Colonic mucosa (tissue), 4 donors: ENCODE data around the gene CORO1C. TPM values are rescaled to one million over a fixed set of nuclear protein-coding genes. Genes with fewer than 3 reads are reported as not detected.

Source experiments
- DNase-seq: peaks from one replicate; pipeline ENCODE4 v3.0.0-alpha.2; 2020
- H3K27ac ChIP-seq: fragments of 200-600 bp; one replicate; pipeline ENCODE4 v1.8.0; 2021
- H3K27me3 ChIP-seq: fragments of 200-600 bp; one replicate; pipeline ENCODE4 v1.8.0; 2021
- H3K36me3 ChIP-seq: fragments of 200-600 bp; one replicate; pipeline ENCODE4 v1.8.0; 2021
- H3K4me1 ChIP-seq: fragments of 200-600 bp; one replicate; pipeline ENCODE4 v1.8.0; 2021; ENCODE audit warnings: mild to moderate bottlenecking
- H3K4me3 ChIP-seq: fragments of 200-600 bp; one replicate; pipeline ENCODE4 v1.8.0; 2021
- H3K9ac ChIP-seq, 2 donors: one replicate each; pipeline ENCODE4 v1.7.0; 2013; ENCODE audit warnings: control low read depth in 2 of 2, low read depth in 2 of 2, low read length in 2 of 2
- H3K9me3 ChIP-seq: fragments of 200-600 bp; one replicate; pipeline ENCODE4 v1.8.0; 2021
- intact Hi-C: fragments of 100-400 bp; cut with DNase I; formaldehyde crosslinking; loops from one replicate; pipeline ENCODE4 v1.14.1; 2022
- total RNA-seq, 2 donors: library from RNA; stranded (reverse); fragmentation: NEBNext Ultra II Directional in 1 of 2; extraction: Animal tissue kit (Norgen Biotek cat#: 25700) in 1 of 2; gene quantifications; one replicate each; pipeline ENCODE4 v1.2.1, GENCODE V29; 2021
- TF ChIP-seq, protein P1 (sequence below): fragments of 200-600 bp; IDR thresholded peaks from one replicate; pipeline ENCODE4 v1.8.0; 2022; ENCODE audit warnings: antibody characterized with exemption, mild to moderate bottlenecking
- donor health status: healthy.
- donor health status: DM: no; HTN: no; CAD: no.
- donor health status: DM: no; HTN: no; CAD: no.

Gene CORO1C
- total RNA-seq, 2 donors from 2014 or later: 112 to 166 TPM

DNA sequence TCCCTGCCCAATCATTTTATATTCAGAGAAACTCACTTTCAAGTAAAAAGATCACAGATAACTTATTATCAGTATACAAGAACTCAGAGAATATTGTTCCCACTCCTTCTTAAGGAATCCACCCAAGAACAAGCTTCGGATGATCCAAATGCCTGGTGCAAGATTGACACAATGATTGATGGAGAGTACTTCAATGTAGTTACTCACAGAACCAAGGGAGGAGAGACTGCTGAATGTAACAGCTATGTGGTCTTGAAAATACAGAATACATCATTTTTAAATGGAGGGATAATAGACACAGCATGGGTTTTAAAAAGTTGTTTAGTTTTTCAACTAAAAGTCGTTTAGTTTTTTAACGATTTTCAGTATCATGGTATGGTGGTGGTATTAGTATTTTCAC is 59.3 kb downstream of the CORO1C start:
- Histone ChIP-seq H3K9me3 (no peaks in the 10 kb centered on the region), H3K4me1 (no peaks in the 10 kb centered on the region), H3K9ac (no peak overlapping the region), H3K27me3 (no peaks in the 10 kb centered on the region), H3K4me3 (no peak overlapping the region), H3K27ac (no peak overlapping the region), H3K36me3 (no peaks in the 10 kb centered on the region)
- intact Hi-C loops: loop anchor here (10.0 kb wide), 1 partner anchor 53 kb away; no protein-coding TSS in a partner anchor
- DNase-seq: no peak
- TF ChIP-seq, protein P1, sequence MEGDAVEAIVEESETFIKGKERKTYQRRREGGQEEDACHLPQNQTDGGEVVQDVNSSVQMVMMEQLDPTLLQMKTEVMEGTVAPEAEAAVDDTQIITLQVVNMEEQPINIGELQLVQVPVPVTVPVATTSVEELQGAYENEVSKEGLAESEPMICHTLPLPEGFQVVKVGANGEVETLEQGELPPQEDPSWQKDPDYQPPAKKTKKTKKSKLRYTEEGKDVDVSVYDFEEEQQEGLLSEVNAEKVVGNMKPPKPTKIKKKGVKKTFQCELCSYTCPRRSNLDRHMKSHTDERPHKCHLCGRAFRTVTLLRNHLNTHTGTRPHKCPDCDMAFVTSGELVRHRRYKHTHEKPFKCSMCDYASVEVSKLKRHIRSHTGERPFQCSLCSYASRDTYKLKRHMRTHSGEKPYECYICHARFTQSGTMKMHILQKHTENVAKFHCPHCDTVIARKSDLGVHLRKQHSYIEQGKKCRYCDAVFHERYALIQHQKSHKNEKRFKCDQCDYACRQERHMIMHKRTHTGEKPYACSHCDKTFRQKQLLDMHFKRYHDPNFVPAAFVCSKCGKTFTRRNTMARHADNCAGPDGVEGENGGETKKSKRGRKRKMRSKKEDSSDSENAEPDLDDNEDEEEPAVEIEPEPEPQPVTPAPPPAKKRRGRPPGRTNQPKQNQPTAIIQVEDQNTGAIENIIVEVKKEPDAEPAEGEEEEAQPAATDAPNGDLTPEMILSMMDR: no peak

DNA sequence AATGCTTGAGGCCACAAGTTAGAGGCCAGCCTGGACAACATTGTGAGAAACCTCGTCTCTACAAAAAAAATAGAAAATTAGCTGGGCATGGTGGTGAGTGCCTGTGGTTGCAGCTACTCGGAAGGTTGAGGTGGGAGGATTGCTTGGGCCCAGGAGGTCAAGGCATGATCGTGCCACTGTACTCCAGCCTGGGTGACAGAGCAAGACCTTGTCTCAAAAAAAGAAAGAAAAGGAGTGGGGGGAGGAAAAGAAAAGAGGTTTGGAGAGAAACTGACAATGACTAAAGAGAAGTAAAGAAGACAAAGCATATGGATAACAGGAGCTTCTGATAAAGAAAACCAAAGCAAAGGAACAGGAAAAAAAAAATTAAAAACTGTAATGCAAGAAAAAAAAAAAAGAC is 60.2 kb downstream of the CORO1C start:
- Histone ChIP-seq H3K27me3 (no peaks in the 10 kb centered on the region), H3K9ac (no peak overlapping the region), H3K9me3 (no peaks in the 10 kb centered on the region), H3K4me3 (no peak overlapping the region), H3K36me3 (no peaks in the 10 kb centered on the region), H3K4me1 (no peaks in the 10 kb centered on the region), H3K27ac (no peak overlapping the region)
- TF ChIP-seq, protein P1: no peak
- intact Hi-C loops: loop anchor here (10.0 kb wide), 1 partner anchor 54 kb away; no protein-coding TSS in a partner anchor
- no peak for DNase-seq

GRCh38 chr12:108670066-108670631 is 61.2 kb downstream of the CORO1C start:
- no peaks in the 10 kb centered on the region for H3K4me1 ChIP-seq
- no peak for DNase-seq
- no peak overlapping the region for H3K9ac ChIP-seq
- TF ChIP-seq, protein P1: no peak
- intact Hi-C loops: loop anchor here (10.0 kb wide), 1 partner anchor 55 kb away; no protein-coding TSS in a partner anchor
- H3K27me3 ChIP-seq: no peaks in the 10 kb centered on the region
- no peak overlapping the region for H3K27ac ChIP-seq
- no peaks in the 10 kb centered on the region for H3K9me3 ChIP-seq
- H3K4me3 ChIP-seq: no peak overlapping the region
- H3K36me3 ChIP-seq: no peaks in the 10 kb centered on the region

GRCh38 chr12:108668542-108668941 is 62.8 kb downstream of the CORO1C start:
- Histone ChIP-seq H3K4me3 (no peak overlapping the region), H3K36me3 (no peaks in the 10 kb centered on the region), H3K4me1 (no peaks in the 10 kb centered on the region), H3K9ac (no peak overlapping the region), H3K9me3 (no peaks in the 10 kb centered on the region), H3K27ac (no peak overlapping the region), H3K27me3 (no peaks in the 10 kb centered on the region)
- DNase-seq: no peak
- TF ChIP-seq, protein P1: no peak
- intact Hi-C loops: loop anchor here (10.0 kb wide), 1 partner anchor 426 kb away; the partner anchor contains the start of genes ALKBH2 and UNG

DNA sequence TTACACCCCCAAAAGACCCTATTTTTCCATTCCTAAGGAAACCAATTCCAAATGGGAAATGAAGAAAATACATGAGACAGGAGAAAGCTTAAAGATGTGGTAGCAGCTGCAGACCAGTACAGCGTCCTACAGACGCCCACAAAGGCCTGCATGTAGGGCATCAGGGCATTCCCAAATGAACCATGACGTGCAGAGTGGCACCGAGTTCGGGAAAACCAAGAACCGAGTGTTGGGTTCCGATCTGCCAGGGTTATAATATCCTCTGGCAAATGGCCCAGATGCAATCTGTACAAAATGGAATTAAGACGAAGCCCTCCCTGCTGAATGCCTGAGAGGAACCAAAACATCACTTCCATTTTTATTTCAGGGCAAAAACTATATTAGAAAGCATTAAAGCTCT is 63.3 kb downstream of the CORO1C start:
- intact Hi-C loops: loop anchor here (10.0 kb wide), 1 partner anchor 427 kb away; the partner anchor contains the start of genes ALKBH2 and UNG
- H3K9ac ChIP-seq: no peak overlapping the region
- H3K4me1 ChIP-seq: no peaks in the 10 kb centered on the region
- DNase-seq: no peak
- peak overlapping the region; percentile 5 for H3K27ac ChIP-seq
- H3K27me3 ChIP-seq: no peaks in the 10 kb centered on the region
- no peaks in the 10 kb centered on the region for H3K36me3 ChIP-seq
- H3K4me3 ChIP-seq: no peak overlapping the region
- TF ChIP-seq, protein P1: no peak
- H3K9me3 ChIP-seq: no peaks in the 10 kb centered on the region
